NCI-H1092 treated with DMSO at 0.1 percent for 48 hours (cell line): ENCODE measurements around the gene OVOL2.

Experiments used
- DNase-seq: peaks from one replicate; lab custom pipeline; 2025; lab: John Stamatoyannopoulos, UW

Gene OVOL2

DNA sequence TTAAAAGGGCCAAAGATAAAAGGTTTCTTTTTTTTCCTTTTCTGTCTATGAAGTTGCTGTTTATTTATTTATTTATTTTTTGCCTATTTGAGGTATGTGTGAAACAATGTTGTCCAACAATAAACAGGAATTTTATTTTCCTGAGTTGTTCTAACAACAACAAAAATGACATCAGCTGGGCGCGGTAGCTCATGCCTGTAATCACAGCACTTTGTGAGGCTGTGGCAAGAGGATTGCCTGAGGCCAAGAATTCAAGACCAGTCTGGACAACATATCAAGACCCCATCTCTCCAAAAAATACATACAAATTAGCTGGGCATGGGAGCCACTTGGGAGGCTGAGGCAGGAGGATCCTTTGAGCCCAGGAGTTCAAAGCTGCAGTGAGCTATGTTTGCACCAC, 44.8 kb downstream of the OVOL2 start:
- no peak for DNase-seq

DNA sequence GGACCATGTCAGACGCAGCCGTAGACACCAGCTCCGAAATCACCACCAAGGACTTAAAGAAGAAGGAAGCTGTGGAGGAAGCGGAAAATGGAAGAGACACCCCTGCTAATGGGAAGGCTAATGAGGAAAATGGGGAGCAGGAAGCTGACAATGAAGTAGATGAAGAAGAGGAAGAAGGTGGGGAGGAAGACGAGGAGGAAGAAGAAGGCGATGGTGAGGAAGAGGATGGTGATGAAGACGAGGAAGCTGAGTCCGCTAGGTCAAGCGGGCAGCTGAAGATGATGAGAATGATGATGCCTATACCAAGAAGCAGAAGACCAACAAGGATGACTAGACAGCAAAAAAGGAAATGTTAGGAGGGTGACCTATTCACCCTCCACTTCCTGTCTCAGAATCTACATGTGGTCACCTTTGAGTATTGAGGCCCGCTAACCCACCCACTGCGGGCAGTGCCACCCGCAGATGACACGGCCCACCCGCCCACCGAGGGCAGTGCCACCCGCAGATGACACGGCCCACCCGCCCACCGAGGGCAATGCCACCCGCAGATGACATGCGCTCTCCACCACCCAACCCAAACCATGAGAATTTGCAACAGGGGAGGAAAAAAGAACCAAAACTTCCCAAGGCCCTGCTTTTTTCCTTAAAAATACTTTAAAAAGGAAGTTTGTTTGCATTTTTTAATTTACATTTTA, 45.6 kb downstream of the OVOL2 start:
- DNase-seq = no peak

GRCh38 chr20:18011482-18011881, 46.2 kb downstream of the OVOL2 start:
- no peak for DNase-seq

- no peak for DNase-seq
These were observed 48.6 kb downstream of the OVOL2 start for GRCh38 chr20:18009116-18009515.

- no peak for DNase-seq
These were observed 50.0 kb downstream of the OVOL2 start for GRCh38 chr20:18007534-18008292.

DNA sequence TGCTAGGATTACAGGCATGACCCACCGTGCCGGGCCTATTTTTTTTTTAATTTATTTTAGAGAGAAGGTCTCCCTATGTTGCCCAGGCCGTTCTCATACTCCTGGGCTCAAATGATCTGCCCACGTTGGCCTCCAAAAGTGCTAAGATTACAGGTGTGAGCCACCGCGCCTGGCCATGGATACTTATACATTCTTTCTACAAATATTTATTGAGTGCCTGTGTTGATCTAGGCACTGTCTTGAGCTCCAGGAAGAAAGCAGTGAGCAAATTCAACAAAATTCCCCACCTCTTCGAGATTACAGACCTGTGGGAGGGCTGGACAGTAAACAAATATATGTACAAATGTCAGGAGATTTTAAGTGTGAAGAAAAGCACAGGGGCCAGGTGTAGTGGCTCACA, 51.0 kb downstream of the OVOL2 start:
- no peak for DNase-seq

GRCh38 chr20:18005990-18006364, 51.7 kb downstream of the OVOL2 start:
- no peak for DNase-seq

DNA sequence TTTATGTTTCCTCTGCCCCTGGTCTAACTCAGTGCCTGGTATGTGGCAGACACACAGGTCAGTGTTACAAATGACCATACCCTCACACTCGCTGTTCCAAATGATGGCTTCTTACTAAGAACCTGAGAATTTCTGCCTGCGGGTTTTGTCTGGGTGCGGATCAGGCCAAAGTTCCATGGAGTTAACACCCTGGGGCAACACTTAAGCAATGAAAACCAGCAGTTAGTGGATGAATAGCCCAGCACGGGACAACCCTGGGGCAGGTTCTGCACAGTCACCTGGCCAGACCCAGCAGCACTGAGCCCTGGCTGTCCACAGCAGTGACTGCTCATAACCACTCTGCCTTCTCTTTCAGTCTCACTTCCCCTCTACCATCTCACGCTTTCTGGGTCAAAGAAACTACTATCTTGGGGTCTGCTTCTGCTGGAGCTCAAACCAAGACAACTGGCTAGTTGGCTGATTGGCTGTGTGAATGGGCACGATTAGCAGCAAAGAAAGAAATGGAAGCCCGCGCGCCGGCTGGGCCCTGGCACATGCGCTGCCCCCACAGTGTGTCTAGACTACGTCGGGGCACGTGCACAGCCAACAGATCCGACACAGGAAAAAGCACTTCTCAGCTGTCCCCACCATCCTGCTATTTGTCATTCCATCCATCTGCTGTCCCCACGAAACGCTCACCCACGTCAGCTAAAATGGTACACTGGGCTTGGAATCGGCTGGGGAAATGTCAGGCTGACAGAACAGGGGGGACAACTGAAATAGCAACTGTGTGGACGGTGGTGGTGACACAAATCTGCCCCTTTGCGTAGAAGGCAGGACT, 52.3 kb downstream of the OVOL2 start:
- no peak for DNase-seq

DNA sequence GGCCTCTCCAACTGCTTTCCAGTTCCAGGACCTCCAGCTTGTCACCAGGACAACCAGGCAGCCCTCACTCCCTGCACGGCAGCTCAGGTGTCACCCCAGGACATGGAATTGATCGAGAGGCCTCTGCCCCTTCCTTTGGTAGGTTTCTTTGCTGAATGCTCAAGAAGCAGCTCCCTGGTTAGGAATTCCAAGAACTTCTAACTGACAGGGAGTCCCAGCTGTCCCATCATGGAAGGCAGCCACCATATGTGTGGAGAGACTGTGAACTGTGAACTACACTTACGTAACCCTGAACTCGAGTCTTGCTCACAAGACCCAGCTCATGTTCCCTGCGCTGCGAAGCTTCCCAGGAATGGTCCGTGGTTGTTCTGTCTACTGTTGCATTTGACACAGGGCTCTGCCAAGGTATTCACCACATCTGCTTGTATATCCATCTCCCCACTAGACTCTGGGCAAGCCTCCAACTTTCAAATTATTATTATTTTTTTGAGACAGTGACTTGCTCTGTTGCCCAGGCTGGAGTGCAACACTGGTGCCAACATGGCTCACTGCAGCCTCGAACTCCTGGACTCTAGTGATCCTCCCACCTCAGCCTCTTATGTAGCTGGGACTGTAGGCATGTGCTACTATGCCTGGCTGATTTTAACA, 53.2 kb downstream of the OVOL2 start:
- no peak for DNase-seq

DNA sequence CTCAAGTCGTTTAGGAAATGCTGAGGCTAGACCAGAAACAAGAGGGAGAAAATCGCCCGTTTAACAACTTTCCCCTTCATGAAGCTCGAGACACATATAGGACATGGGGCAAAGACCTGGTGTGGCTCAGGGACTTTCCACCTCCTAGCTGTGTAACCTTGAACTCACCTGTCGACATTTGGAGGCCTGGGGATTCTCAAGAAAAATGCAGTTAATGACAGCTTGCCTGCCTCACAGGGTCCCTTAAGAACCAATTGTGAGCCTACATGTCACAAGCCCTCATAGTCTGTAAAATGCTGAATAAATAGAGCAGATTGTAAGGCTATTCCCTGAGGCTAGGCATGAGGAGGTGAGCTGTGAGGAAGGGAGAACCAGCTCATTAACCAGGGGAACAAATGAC, 53.8 kb downstream of the OVOL2 start:
- DNase-seq = no peak

DNA sequence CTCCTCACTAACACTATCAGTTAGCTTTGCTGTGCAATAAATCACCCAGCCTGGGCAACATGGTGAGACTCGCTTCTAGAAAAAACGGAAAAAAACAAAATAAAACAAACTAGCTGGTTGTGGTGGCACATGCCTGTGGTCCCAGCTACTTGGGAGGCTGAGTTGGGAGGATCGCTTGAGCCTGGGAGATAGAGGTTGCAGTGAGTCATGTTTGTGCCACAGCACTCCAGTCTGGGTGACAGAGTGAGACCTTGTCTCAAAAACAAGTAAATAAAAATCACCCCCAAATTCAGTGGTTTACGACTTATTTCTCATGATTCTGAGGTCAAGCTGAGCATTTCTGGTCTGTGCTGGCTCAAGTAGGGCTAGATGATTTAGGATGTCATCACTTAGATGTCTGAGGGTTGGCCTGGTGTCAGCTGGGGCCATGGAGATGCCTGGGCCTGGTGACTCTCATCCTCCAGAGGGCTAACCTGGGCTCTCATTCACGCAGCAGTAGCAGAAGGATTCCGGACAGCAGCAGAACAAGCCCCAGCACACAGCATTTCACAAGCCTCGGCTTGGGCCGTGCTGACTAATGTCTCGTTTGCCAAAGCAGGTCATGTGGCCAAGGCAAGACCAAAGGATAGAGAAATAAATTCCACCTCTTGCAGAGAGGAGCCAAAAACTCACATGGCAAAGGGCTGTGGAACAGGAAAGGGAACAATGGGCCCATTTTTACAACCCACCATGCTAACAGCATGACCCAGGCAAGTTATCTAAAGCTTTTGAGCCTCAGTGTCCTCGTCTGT, 56.4 kb downstream of the OVOL2 start:
- no peak for DNase-seq

DNA sequence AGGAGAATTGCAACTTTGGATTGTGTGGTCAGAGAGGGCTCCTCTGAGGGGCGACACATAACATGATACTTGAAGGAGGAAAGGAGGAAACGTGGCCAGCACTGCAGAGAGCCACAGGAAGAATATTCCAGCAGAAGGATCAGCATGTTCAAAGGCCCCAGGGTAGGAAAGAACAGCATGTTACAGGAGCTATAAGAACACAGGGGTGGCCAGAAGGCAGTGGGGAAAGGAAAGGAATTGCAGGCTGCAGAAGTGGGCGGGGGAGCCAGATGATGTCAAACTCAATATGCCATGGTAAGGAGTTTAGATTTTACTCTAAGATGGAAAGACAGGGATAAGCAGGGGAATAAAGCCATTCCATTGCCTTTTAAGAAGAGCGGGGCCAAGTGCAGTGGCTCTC, 58.1 kb downstream of the OVOL2 start:
- DNase-seq = no peak

DNA sequence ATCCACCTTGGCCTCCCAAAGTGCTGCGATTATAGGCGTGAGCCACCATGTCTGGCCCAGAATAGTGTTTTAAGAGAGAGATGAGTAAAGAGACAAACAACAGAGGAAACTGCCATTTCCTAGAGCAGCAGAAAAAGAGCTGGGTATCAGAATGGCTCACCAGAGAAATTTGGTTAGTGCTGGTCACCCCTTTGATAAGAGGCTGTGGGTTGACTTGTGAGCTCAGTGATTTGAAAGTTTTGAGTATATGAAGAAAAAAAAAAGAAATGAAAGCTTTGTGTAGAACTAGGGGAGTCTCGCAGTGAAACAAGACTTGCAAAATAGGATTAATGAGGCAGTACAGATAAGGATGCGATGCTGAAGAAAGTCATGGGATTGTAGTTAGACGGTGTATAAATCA, 59.3 kb downstream of the OVOL2 start:
- no peak for DNase-seq

DNA sequence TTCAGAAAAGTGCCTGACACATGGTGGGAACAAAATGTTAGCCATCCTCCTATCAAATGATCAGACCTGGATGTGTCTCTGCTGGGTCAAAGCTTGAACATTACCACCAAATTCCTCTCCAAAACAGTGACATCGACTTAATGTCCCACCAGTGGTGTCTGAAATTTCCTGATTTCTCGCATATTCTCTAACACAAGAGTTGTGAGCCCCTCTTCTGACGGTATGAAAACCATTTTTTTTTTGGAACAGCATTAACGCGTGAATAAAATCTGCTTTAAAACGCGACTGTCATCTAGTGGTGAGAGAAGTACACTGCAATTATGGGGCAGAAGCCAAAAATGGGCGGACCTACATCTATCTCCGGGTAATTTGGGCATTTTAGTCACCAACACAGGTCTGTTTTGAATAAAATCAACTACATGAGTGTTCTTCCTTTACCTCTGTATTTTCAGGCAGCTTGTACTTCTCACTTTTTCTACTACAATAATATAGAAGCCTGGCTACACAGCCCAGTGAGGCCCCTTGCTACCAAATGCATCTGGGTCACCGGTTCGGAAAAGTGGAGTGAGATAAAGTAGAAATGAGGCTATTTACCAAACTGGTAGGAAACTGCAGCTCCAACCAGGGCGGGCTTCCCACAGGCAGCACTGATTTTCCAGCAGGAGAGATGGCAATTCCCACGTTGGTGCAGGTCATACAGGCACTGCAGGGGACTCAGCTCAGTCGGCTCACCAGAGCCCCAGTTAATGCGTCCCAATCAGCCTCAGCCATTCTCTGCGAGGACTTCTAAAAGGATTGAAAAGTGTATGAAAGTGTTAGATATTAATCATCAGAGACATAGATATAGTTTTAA, 61.5 kb downstream of the OVOL2 start:
- peak; percentile 53 for DNase-seq

DNA sequence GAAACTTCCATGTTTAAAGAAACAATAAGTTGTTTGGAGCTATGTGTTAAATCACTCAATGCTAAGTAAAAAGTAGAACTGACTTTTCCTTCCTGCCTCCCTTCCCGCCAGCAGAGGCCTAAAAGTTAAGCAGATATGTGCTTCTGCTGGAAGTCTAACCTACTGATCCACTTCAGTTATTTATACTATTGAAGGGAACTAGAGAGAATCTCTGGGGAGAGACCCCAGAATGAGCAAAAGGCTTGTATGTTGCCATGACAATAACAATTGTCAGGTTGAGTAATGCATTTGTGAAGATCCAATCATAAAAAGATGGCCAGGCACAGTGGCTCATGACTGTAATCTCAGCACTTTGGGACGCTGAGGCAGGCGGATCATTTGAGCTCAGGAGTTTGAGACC, 64.2 kb downstream of the OVOL2 start:
- no peak for DNase-seq

DNA sequence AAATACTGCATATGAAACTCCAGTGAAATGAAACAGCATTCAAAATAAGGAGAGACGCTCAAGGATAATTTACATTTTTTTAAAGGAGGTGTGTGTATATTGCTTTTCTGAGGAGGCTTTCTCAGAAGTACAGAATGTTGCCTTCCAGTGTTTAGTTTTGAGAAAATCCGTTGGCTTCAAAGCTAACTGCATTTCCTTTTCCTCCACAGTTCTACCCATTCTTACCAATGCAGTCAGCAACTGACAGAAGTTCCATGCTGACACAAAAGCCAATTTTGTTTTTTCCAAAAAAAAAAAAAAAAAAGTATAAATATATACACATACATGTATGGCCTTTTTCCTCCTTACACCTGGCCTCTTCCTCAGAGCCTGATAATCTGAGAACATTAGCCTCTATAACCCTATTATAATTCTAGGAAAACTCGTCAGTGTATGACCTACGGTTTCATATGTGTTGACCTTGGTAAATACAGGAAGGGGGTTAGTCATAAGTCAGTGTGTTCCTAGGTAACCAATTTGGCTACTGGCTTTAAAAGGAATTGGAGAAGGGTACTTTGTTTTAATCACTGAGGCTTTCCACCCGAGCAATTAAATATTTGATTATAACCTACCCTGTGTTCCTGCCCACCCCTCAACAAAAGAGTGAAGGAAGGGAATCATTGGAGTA, 64.7 kb downstream of the OVOL2 start:
- peak; percentile 32 for DNase-seq

DNA sequence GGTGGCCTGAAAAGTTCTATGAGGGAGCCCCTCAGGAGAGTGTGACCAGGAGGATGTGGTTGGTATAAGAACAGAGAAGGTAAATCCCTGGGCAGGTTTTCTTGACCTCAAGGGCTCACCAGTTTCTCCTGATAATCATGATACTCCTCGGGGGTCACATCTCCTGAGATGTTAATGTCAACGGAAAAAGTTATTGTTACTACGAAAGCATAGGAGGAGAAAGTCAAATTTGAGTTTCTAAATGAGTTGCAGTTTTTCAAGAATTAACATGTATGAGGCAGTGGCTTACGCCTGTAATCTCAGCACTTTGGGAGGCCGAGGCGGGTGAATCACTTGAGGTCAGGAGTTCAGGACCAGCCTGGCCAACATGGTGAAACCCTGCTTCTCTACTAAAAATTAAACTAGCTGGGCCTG, 65.5 kb downstream of the OVOL2 start:
- no peak for DNase-seq

DNA sequence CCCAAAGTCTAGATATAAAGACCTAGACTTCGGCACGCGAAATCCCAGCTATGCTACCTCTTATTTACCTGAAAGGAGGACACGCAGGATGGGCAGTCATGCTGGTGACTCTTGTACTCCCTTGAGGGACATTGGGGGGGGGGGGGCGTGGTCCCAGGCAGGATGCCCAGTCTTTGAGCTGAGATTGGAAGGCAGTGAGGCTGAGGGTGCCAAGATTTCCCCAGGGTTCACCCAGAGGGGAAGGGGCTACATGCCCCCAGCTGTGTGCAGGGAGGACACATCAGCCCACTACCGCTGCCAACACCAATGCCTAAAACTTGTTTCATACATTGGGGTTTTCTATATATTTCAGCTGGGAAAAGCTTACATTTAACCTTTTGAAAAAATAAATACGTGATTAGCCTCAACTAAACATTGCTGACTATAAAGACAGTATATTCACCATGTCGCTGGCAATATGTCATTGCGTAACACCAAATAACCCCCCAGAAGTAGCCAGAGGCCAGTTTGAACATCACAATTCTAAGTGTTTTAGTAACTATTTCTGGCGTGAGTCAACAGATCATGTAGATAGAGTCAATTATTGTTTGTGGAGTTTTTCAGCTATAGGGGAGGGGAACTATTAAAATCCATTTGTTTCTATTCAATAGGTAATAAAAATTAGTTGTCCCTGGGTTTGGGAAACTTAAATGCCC, 67.3 kb downstream of the OVOL2 start:
- no peak for DNase-seq

GRCh38 chr20:17987988-17988387, 69.7 kb downstream of the OVOL2 start:
- no peak for DNase-seq
